HCT116 (cell line): Measurements from ENCODE around the gene PEX26. TPM values are rescaled to one million over a fixed set of nuclear protein-coding genes. Genes with fewer than 3 reads are reported as not detected.

Source experiments
- ATAC-seq: fragments of 200-7000 bp; cut with Tn5 transposase; 2 replicates; pipeline ENCODE4 v1.9.1; 2020; ENCODE audit warnings: mild to moderate bottlenecking, moderate library complexity
- BruUV-seq: library from RNA; stranded (reverse); fragments of 400-500 nt; replicated peaks from 2 replicates; lab custom pipeline; 2021; lab: Mats Ljungman, UMichigan
- CTCF ChIA-PET: fragments of 300-600 bp; sonication (Branson Sonifier 250); formaldehyde crosslinking; loops from one replicate; lab custom pipeline; 2021; ENCODE audit warnings: antibody characterized with exemption; lab: Charles Lee
- POLR2A ChIA-PET: fragments of 300-600, 350-600 bp; sonication (Branson Sonifier 250); formaldehyde crosslinking; loops from one replicate; lab custom pipeline; 2021; ENCODE audit warnings: antibody characterized with exemption; lab: Charles Lee
- RAD21 ChIA-PET, 2 experiments: fragments of 300-600 bp; sonication (Branson Sonifier 250); formaldehyde crosslinking; loops; one replicate each; lab custom pipeline; 2023; ENCODE audit warnings: low total read pairs in 2 of 2; ENCODE audit not compliant: uncharacterized antibody in 2 of 2, unreplicated experiment in 2 of 2, low non-redundant PET in 1 of 2; lab: Charles Lee
- DNase-seq: peaks from one replicate; pipeline ENCODE4 v3.0.0-alpha.2; 2010; ENCODE audit warnings: low read depth, low spot score
- H2AFZ ChIP-seq: fragments of 200-600 bp; shearing (Covaris generic), sonication (generic); 2 replicates; pipeline ENCODE4 v1.6.1; 2017; ENCODE audit warnings: low read depth, mixed run types, mixed read lengths, antibody characterized with exemption, low read length; ENCODE audit not compliant: poor library complexity, severe bottlenecking
- H3K27ac ChIP-seq: 2 replicates; pipeline ENCODE4 v1.5.1; 2012; ENCODE audit warnings: low read depth, low read length
- H3K27me3 ChIP-seq: fragments of 200-600 bp; sonication (generic); 2 replicates; pipeline ENCODE4 v1.6.1; 2016; ENCODE audit warnings: mixed run types, low read length, mixed read lengths; ENCODE audit not compliant: insufficient read depth
- H3K36me3 ChIP-seq, 2 experiments: fragments of 200-500 bp in 1 of 2; fragments of 200-600 bp in 1 of 2; sonication (Bioruptor generic) in 1 of 2; sonication (generic) in 1 of 2; 2 replicates each; pipeline versions ENCODE4 v1.5.1 to v1.6.1; 2014 to 2016; ENCODE audit warnings: low read length in 2 of 2, inconsistent platforms in 1 of 2, mixed read lengths in 1 of 2, mixed run types in 1 of 2; ENCODE audit not compliant: insufficient read depth in 2 of 2, control insufficient read depth in 1 of 2
- H3K4me1 ChIP-seq, 2 experiments: fragments of 200-600 bp in 1 of 2; sonication (generic) in 1 of 2; 2 replicates each; pipeline versions ENCODE4 v1.5.1 to v1.6.1; 2012 to 2017; ENCODE audit warnings: low read length in 2 of 2, inconsistent platforms in 1 of 2, mild to moderate bottlenecking in 1 of 2, mixed read lengths in 1 of 2, mixed run types in 1 of 2, moderate library complexity in 1 of 2; ENCODE audit not compliant: insufficient read depth in 2 of 2, control insufficient read depth in 1 of 2
- H3K4me2 ChIP-seq: fragments of 200-600 bp; sonication (generic); 2 replicates; pipeline ENCODE4 v1.6.1; 2017; ENCODE audit warnings: mixed run types, low read length, mixed read lengths
- H3K4me3 ChIP-seq, 2 experiments: fragments of 200-600 bp in 1 of 2; sonication (generic) in 1 of 2; replicated peaks in 1 of 2; 2 replicates each; pipeline ENCODE4 v1.5.1; 2011 to 2016; ENCODE audit warnings: low read length in 2 of 2, control low read depth in 1 of 2, low read depth in 1 of 2, mild to moderate bottlenecking in 1 of 2, mixed read lengths in 1 of 2, mixed run types in 1 of 2
- H3K79me2 ChIP-seq: fragments of 200-600 bp; sonication (generic); 2 replicates; pipeline ENCODE4 v1.6.1; 2017; ENCODE audit warnings: mild to moderate bottlenecking, mixed run types, low read length, moderate library complexity, mixed read lengths; ENCODE audit not compliant: insufficient read depth
- H3K9ac ChIP-seq: fragments of 200-600 bp; sonication (generic); 2 replicates; pipeline ENCODE4 v1.6.1; 2016; ENCODE audit warnings: low read length, mixed read lengths
- H3K9me2 ChIP-seq: fragments of 200-600 bp; sonication (generic), shearing (Covaris generic); 2 replicates; pipeline ENCODE4 v1.6.1; 2017; ENCODE audit warnings: mixed run types, mild to moderate bottlenecking, moderate library complexity; ENCODE audit not compliant: insufficient read depth
- H3K9me3 ChIP-seq, 2 experiments: fragments of 200-500 bp in 1 of 2; fragments of 200-600 bp in 1 of 2; sonication (Bioruptor generic) in 1 of 2; sonication (generic) in 1 of 2; 2 replicates each; pipeline ENCODE4 v1.6.1; 2014 to 2017; ENCODE audit warnings: low read length in 2 of 2, mixed read lengths in 2 of 2, inconsistent platforms in 1 of 2, low read depth in 1 of 2, mild to moderate bottlenecking in 1 of 2, mixed run types in 1 of 2, moderate library complexity in 1 of 2; ENCODE audit not compliant: control insufficient read depth in 1 of 2, insufficient read depth in 1 of 2
- H4K20me1 ChIP-seq: fragments of 200-600 bp; sonication (generic), shearing (Covaris generic); 2 replicates; pipeline ENCODE4 v1.6.1; 2017; ENCODE audit warnings: mixed run types, mild to moderate bottlenecking, moderate library complexity; ENCODE audit not compliant: insufficient read depth
- CEBPB ChIP-seq: IDR thresholded peaks from 2 replicates; pipeline ENCODE4 v1.6.1; 2012; ENCODE audit warnings: low read depth
- EGR1 ChIP-seq: IDR thresholded peaks from 2 replicates; pipeline ENCODE4 v1.6.1; 2012; ENCODE audit warnings: low read depth
- ELF1 ChIP-seq: IDR thresholded peaks from 2 replicates; pipeline ENCODE4 v1.6.1; 2012; ENCODE audit warnings: low read depth, borderline replicate concordance
- POLR2A ChIP-seq: IDR thresholded peaks from 2 replicates; pipeline ENCODE4 v1.7.0; 2011; ENCODE audit warnings: borderline replicate concordance; ENCODE audit not compliant: insufficient read depth, insufficient read length; ENCODE audit errors: extremely low read depth
- RAD21 ChIP-seq: IDR thresholded peaks from 2 replicates; pipeline ENCODE4 v1.6.1; 2012; ENCODE audit warnings: low read depth, mild to moderate bottlenecking
- SRF ChIP-seq: IDR thresholded peaks from 2 replicates; pipeline ENCODE4 v1.6.1; 2012; ENCODE audit warnings: low read depth
- ZNF274 ChIP-seq: fragments of 200-500 bp; sonication (Bioruptor generic); IDR thresholded peaks from 2 replicates; pipeline ENCODE4 v1.6.1; 2014; ENCODE audit warnings: mild to moderate bottlenecking, low read depth, low read length, inconsistent platforms
- intact Hi-C: fragments of 100-400 bp; cut with micrococcal nuclease; formaldehyde crosslinking; loops from 2 replicates; pipeline ENCODE4 v1.10.0; 2022
- total RNA-seq: library from RNA; stranded (reverse); gene quantifications from one replicate; pipeline ENCODE4 v1.2.1, GENCODE V29; 2021; ENCODE audit not compliant: unreplicated experiment
- TF ChIP-seq, protein P1 (sequence below): IDR thresholded peaks from 2 replicates; pipeline ENCODE4 v1.6.1; 2012
- TF ChIP-seq, protein P2 (sequence below): IDR thresholded peaks from 2 replicates; pipeline ENCODE4 v1.6.1; 2011; ENCODE audit warnings: mild to moderate bottlenecking, low read length, moderate library complexity; ENCODE audit not compliant: insufficient replicate concordance; ENCODE audit errors: extremely low read depth
- TF ChIP-seq, protein P3 (sequence below): IDR thresholded peaks from 2 replicates; pipeline ENCODE4 v1.6.1; 2012

The PEX26 gene
- total RNA-seq, 1 experiment from 2014 or later = 26.4 TPM

DNA sequence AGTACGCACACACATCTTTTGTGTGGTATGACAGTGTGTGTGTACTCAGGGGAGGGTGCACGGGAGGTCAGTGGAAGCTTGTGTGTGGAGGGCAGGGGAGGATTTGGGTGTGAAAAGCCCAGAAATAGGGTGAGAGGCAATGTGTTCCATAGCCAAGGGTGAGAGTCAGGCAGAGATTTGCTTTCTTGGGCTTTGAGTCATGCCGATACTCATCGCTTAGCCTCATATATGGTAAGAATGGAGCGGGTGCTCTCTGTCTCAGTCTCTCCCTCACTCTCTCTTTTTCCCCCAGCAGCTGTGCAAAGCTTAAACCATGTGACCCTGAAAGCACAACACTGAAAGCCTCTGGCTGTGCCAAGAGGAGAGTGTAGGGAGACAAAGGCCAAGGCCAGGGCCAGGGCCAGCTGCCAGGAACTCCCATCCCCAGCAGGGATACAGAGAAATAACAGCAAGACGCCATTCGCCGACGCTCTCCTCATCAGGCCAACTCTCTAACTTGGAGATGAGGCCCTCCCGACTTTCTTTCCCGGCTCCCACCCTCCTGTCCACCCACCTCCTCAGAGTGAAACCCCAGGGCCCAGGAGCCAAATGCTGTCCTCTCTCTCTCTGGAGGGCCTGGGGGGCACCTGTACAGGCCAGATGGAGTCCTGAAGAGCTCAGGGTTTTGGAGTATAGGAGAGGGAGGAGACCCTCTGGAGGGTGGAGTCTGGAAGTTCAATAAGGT lies 33.1 kb upstream of the PEX26 start:
- POLR2A ChIA-PET = no interaction called here
- no peak overlapping the region for H2AFZ ChIP-seq
- BruUV-seq = no TSS peak
- H3K9ac ChIP-seq = no peak overlapping the region
- no peaks in the 10 kb centered on the region for H3K36me3 ChIP-seq
- no peaks in the 10 kb centered on the region for H3K79me2 ChIP-seq
- no peaks in the 10 kb centered on the region for H3K27me3 ChIP-seq
- no peak for TF ChIP-seq SRF
- TF ChIP-seq RAD21 = no peak
- H3K4me3 ChIP-seq = no peak overlapping the region
- H3K9me3 ChIP-seq = no peaks in the 10 kb centered on the region
- intact Hi-C loops = no loop called here
- H3K27ac ChIP-seq = no peak overlapping the region
- no peaks in the 10 kb centered on the region for H3K4me1 ChIP-seq
- no peaks in the 10 kb centered on the region for H3K9me2 ChIP-seq
- ATAC-seq = no peak
- H3K4me2 ChIP-seq = no peak overlapping the region
- no peak for DNase-seq
- no peaks in the 10 kb centered on the region for H4K20me1 ChIP-seq
- CTCF ChIA-PET = no interaction called here
- RAD21 ChIA-PET = no interaction called here

DNA sequence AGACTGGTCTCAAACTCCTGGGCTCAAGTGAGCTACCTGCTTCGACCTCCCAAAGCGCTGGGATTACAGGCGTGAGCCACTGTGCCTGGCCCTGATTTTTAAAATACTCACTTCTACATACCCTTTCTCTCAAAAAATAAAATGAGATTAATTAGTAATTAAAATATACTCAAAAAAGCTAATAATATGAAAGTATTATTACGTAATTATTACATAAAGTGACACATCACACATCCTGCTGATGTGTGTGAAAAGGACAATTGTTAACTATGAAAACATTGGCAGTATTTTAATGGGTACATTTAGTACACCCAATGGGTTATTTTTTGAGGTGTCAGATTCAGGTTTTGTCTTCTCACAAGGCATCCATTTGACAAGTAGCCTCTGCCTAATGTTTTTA lies 32.0 kb upstream of the PEX26 start:
- H3K36me3 ChIP-seq = no peaks in the 10 kb centered on the region
- no peak for TF ChIP-seq EGR1
- no peak for TF ChIP-seq CEBPB
- TF ChIP-seq POLR2A = no peak
- TF ChIP-seq, protein P1, sequence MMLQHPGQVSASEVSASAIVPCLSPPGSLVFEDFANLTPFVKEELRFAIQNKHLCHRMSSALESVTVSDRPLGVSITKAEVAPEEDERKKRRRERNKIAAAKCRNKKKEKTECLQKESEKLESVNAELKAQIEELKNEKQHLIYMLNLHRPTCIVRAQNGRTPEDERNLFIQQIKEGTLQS = no peak
- TF ChIP-seq, protein P2, sequence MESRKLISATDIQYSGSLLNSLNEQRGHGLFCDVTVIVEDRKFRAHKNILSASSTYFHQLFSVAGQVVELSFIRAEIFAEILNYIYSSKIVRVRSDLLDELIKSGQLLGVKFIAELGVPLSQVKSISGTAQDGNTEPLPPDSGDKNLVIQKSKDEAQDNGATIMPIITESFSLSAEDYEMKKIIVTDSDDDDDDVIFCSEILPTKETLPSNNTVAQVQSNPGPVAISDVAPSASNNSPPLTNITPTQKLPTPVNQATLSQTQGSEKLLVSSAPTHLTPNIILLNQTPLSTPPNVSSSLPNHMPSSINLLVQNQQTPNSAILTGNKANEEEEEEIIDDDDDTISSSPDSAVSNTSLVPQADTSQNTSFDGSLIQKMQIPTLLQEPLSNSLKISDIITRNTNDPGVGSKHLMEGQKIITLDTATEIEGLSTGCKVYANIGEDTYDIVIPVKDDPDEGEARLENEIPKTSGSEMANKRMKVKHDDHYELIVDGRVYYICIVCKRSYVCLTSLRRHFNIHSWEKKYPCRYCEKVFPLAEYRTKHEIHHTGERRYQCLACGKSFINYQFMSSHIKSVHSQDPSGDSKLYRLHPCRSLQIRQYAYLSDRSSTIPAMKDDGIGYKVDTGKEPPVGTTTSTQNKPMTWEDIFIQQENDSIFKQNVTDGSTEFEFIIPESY = no peak
- TF ChIP-seq ELF1 = no peak
- no peak for TF ChIP-seq ZNF274
- TF ChIP-seq, protein P3, sequence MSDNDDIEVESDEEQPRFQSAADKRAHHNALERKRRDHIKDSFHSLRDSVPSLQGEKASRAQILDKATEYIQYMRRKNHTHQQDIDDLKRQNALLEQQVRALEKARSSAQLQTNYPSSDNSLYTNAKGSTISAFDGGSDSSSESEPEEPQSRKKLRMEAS = no peak
- H3K9me3 ChIP-seq = no peaks in the 10 kb centered on the region
- H3K4me3 ChIP-seq = no peak overlapping the region
- ChIA-PET RAD21 (no interaction called here), POLR2A (interaction anchor here (1.2 kb wide), 1 partner anchor 12 kb away, joined by 3 read pairs; no protein-coding TSS in a partner anchor), CTCF (no interaction called here)
- no peaks in the 10 kb centered on the region for H3K79me2 ChIP-seq
- H3K27me3 ChIP-seq = no peaks in the 10 kb centered on the region
- H3K9me2 ChIP-seq = no peaks in the 10 kb centered on the region
- H3K9ac ChIP-seq = no peak overlapping the region
- intact Hi-C loops = no loop called here
- H3K4me1 ChIP-seq = no peaks in the 10 kb centered on the region
- H3K27ac ChIP-seq = no peak overlapping the region
- H2AFZ ChIP-seq = no peak overlapping the region
- BruUV-seq = no TSS peak
- no peak for ATAC-seq
- no peak for DNase-seq
- H4K20me1 ChIP-seq = no peaks in the 10 kb centered on the region
- no peak overlapping the region for H3K4me2 ChIP-seq
